ENCODE data around the gene CCDC175.

DNA sequence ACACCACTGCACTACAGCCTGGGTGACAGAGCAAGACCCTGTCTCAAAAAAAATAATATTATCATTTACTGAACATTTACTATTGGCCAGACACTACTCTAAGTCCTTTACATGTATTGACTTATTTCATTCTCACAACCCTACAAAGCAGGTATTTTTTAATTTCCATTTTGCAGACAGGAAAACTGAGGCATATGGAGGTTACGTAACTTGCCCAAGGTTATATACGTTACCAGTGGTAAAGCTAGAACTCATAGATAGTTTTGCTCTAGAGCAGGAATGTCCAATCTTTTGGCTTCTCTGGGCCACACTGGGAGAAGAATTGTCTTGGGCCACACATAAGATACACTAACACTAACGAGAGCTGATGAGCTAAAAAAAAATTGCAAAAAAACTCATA, 98.1 kb downstream of the CCDC175 start:
- TF ChIP-seq TAF1 (IDR thresholded peaks at IDR 0.05; ENCODE audit: borderline replicate concordance, insufficient read depth, low read length) (no peak), SIN3A (IDR thresholded peaks at IDR 0.05; ENCODE audit: borderline replicate concordance, insufficient read depth, low read length) (no peak)
- TF ChIP-seq, protein P1, sequence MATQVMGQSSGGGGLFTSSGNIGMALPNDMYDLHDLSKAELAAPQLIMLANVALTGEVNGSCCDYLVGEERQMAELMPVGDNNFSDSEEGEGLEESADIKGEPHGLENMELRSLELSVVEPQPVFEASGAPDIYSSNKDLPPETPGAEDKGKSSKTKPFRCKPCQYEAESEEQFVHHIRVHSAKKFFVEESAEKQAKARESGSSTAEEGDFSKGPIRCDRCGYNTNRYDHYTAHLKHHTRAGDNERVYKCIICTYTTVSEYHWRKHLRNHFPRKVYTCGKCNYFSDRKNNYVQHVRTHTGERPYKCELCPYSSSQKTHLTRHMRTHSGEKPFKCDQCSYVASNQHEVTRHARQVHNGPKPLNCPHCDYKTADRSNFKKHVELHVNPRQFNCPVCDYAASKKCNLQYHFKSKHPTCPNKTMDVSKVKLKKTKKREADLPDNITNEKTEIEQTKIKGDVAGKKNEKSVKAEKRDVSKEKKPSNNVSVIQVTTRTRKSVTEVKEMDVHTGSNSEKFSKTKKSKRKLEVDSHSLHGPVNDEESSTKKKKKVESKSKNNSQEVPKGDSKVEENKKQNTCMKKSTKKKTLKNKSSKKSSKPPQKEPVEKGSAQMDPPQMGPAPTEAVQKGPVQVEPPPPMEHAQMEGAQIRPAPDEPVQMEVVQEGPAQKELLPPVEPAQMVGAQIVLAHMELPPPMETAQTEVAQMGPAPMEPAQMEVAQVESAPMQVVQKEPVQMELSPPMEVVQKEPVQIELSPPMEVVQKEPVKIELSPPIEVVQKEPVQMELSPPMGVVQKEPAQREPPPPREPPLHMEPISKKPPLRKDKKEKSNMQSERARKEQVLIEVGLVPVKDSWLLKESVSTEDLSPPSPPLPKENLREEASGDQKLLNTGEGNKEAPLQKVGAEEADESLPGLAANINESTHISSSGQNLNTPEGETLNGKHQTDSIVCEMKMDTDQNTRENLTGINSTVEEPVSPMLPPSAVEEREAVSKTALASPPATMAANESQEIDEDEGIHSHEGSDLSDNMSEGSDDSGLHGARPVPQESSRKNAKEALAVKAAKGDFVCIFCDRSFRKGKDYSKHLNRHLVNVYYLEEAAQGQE (IDR thresholded peaks at IDR 0.05; ENCODE audit: insufficient read depth in 1 of 2, low read depth in 2 of 2, low read length in 2 of 2) = no peak
